ENCODE data around the gene WASL. TPM values are rescaled to one million over a fixed set of nuclear protein-coding genes. Genes with fewer than 3 reads are reported as not detected.
"Not testable (repeated sequence)": the region's sequence is repeated elsewhere in the genome, so short reads cannot be mapped to it uniquely, and the experiment has no call there.

The WASL gene
- total RNA-seq, 1 experiment from 2014 or later = 33.2 TPM

GRCh38 chr7:123782071-123782798 lies 33.4 kb upstream of the WASL start:
- intact Hi-C loops (cut with micrococcal nuclease; ENCODE audit: unreplicated experiment) = no loop called here
- H3K4me3 Mint-ChIP-seq (ENCODE audit: low read depth, unreplicated experiment) = no peak overlapping the region
- no peak for DNase-seq
- H3K9me3 Mint-ChIP-seq (ENCODE audit: low read depth, unreplicated experiment) = no peaks in the 10 kb centered on the region
- CTCF ChIA-PET = interaction anchor here (0.6 to 1.5 kb wide), 6 partner anchors 9 to 81 kb away, joined by 3 to 6 read pairs (median 4); no protein-coding TSS in a partner anchor
- peak overlapping the region; percentile 59 for H3K27ac Mint-ChIP-seq (ENCODE audit: unreplicated experiment)
- peaks cover 43% of the 10 kb centered on the region for H3K4me1 Mint-ChIP-seq (ENCODE audit: low read depth, unreplicated experiment)
- no peak for TF ChIP-seq CTCF (IDR thresholded peaks at IDR 0.05; ENCODE audit: unreplicated experiment)
- H3K27me3 Mint-ChIP-seq (ENCODE audit: unreplicated experiment) = no peaks in the 10 kb centered on the region
- H3K36me3 Mint-ChIP-seq (ENCODE audit: insufficient read depth, unreplicated experiment) = peaks cover 5% of the 10 kb centered on the region
- BruUV-seq (replicated peaks) = no TSS peak

GRCh38 chr7:123780472-123780871 lies 31.7 kb upstream of the WASL start:
- H3K27ac Mint-ChIP-seq (ENCODE audit: unreplicated experiment) = not testable (repeated sequence)

GRCh38 chr7:123774496-123774895 lies 25.7 kb upstream of the WASL start:
- H3K4me3 Mint-ChIP-seq (ENCODE audit: low read depth, unreplicated experiment) = peak overlapping the region; percentile 19
- H3K9me3 Mint-ChIP-seq (ENCODE audit: low read depth, unreplicated experiment) = no peaks in the 10 kb centered on the region
- no TSS peak for BruUV-seq (replicated peaks)
- no peaks in the 10 kb centered on the region for H3K36me3 Mint-ChIP-seq (ENCODE audit: insufficient read depth, unreplicated experiment)
- no peak for DNase-seq
- peak overlapping the region; percentile 50 for H3K27ac Mint-ChIP-seq (ENCODE audit: unreplicated experiment)
- H3K4me1 Mint-ChIP-seq (ENCODE audit: low read depth, unreplicated experiment) = peaks cover 58% of the 10 kb centered on the region
- CTCF ChIA-PET = interaction anchor here (1.6 to 1.7 kb wide), 2 partner anchors 24 to 25 kb away, joined by 4 to 10 read pairs; partner anchors contain the start of gene WASL
- TF ChIP-seq CTCF (IDR thresholded peaks at IDR 0.05; ENCODE audit: unreplicated experiment) = no peak
- intact Hi-C loops (cut with micrococcal nuclease; ENCODE audit: unreplicated experiment) = loop anchor here (2.0 kb wide), 1 partner anchor 28 kb away; no protein-coding TSS in a partner anchor
- H3K27me3 Mint-ChIP-seq (ENCODE audit: unreplicated experiment) = no peaks in the 10 kb centered on the region

More at GRCh38 chr7:123780472-123780871, 31.7 kb upstream of the WASL start:
- H3K9me3 Mint-ChIP-seq (ENCODE audit: low read depth, unreplicated experiment); H3K27me3 Mint-ChIP-seq (ENCODE audit: unreplicated experiment); intact Hi-C loops (cut with micrococcal nuclease; ENCODE audit: unreplicated experiment); DNase-seq; H3K36me3 Mint-ChIP-seq (ENCODE audit: insufficient read depth, unreplicated experiment); BruUV-seq (replicated peaks); H3K4me3 Mint-ChIP-seq (ENCODE audit: low read depth, unreplicated experiment): not testable (repeated sequence)
- CTCF ChIA-PET = interaction anchor here (0.6 kb wide), 1 partner anchor 18 kb away, joined by 3 read pairs; no protein-coding TSS in a partner anchor
- H3K4me1 Mint-ChIP-seq (ENCODE audit: low read depth, unreplicated experiment) = peaks cover 46% of the 10 kb centered on the region

- H3K9me3 Mint-ChIP-seq (ENCODE audit: low read depth, unreplicated experiment) = no peaks in the 10 kb centered on the region
- BruUV-seq (replicated peaks) = no TSS peak
- DNase-seq = no peak
- no peak overlapping the region for H3K4me3 Mint-ChIP-seq (ENCODE audit: low read depth, unreplicated experiment)
- intact Hi-C loops (cut with micrococcal nuclease; ENCODE audit: unreplicated experiment) = no loop called here
- CTCF ChIA-PET = interaction anchor here (0.7 to 1.7 kb wide), 5 partner anchors 9 to 92 kb away, joined by 3 to 10 read pairs (median 4); partner anchors contain the start of gene WASL
- no peaks in the 10 kb centered on the region for H3K27me3 Mint-ChIP-seq (ENCODE audit: unreplicated experiment)
- no peak for TF ChIP-seq CTCF (IDR thresholded peaks at IDR 0.05; ENCODE audit: unreplicated experiment)
- H3K27ac Mint-ChIP-seq (ENCODE audit: unreplicated experiment) = no peak overlapping the region
- H3K4me1 Mint-ChIP-seq (ENCODE audit: low read depth, unreplicated experiment) = peaks cover 66% of the 10 kb centered on the region
- no peaks in the 10 kb centered on the region for H3K36me3 Mint-ChIP-seq (ENCODE audit: insufficient read depth, unreplicated experiment)
Observed at GRCh38 chr7:123773481-123773880, 24.7 kb upstream of the WASL start.

GRCh38 chr7:123772652-123773051 lies 23.8 kb upstream of the WASL start:
- intact Hi-C loops (cut with micrococcal nuclease; ENCODE audit: unreplicated experiment) = no loop called here
- no TSS peak for BruUV-seq (replicated peaks)
- Mint-ChIP-seq H3K4me3 (ENCODE audit: low read depth, unreplicated experiment) (no peak overlapping the region), H3K27me3 (ENCODE audit: unreplicated experiment) (no peaks in the 10 kb centered on the region), H3K9me3 (ENCODE audit: low read depth, unreplicated experiment) (no peaks in the 10 kb centered on the region), H3K36me3 (ENCODE audit: insufficient read depth, unreplicated experiment) (no peaks in the 10 kb centered on the region), H3K4me1 (ENCODE audit: low read depth, unreplicated experiment) (peaks cover 66% of the 10 kb centered on the region), H3K27ac (ENCODE audit: unreplicated experiment) (no peak overlapping the region)
- CTCF ChIA-PET = interaction anchor here (1.3 to 1.9 kb wide), 3 partner anchors 10 to 26 kb away, joined by 4 to 10 read pairs (median 6); partner anchors contain the start of gene WASL
- DNase-seq = no peak
- no peak for TF ChIP-seq CTCF (IDR thresholded peaks at IDR 0.05; ENCODE audit: unreplicated experiment)

Data from Calu3 (cell line).